D721Med (cell line): Measurements from ENCODE around the gene PER2.

Experiments used
- DNase-seq: peaks from one replicate; pipeline ENCODE4 v3.0.0; 2011; ENCODE audit warnings: low spot score; ENCODE audit not compliant: insufficient read length
- FAIRE-seq: peaks from 2 replicates; lab custom pipeline; 2011; peaks lifted over from hg19 to GRCh38; lab: Jason Lieb, UNC
- TF ChIP-seq, protein P1 (sequence below): IDR thresholded peaks from 2 replicates; pipeline ENCODE4 v1.5.1; 2012; ENCODE audit warnings: mild to moderate bottlenecking, control low read depth; ENCODE audit not compliant: insufficient read depth; ENCODE audit errors: missing control alignments

Gene PER2

DNA sequence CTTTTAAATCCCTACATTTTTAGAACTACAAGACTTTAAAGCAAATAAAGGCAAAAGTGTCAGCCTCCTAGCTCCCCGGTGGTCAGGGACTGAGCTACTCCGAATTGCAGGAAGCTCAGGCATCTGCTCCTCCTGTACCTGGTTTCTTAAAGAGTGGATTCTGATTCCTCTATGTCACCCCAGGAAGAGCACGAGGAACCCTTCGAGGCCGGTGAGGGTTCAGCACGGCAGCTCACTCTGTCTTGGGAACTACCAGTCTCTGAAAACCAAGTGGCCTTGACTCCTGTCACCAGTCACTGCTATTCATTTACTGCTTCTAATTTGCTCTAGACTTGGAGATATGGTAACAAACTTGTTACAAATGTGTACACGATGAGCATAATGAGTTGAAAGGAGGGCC is 2.3 kb downstream of the PER2 start:
- FAIRE-seq (no peak), DNase-seq (no peak)
- TF ChIP-seq, protein P1, sequence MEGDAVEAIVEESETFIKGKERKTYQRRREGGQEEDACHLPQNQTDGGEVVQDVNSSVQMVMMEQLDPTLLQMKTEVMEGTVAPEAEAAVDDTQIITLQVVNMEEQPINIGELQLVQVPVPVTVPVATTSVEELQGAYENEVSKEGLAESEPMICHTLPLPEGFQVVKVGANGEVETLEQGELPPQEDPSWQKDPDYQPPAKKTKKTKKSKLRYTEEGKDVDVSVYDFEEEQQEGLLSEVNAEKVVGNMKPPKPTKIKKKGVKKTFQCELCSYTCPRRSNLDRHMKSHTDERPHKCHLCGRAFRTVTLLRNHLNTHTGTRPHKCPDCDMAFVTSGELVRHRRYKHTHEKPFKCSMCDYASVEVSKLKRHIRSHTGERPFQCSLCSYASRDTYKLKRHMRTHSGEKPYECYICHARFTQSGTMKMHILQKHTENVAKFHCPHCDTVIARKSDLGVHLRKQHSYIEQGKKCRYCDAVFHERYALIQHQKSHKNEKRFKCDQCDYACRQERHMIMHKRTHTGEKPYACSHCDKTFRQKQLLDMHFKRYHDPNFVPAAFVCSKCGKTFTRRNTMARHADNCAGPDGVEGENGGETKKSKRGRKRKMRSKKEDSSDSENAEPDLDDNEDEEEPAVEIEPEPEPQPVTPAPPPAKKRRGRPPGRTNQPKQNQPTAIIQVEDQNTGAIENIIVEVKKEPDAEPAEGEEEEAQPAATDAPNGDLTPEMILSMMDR: no peak

GRCh38 chr2:238285653-238286082 is 2.7 kb downstream of the PER2 start:
- no peak for FAIRE-seq

DNA sequence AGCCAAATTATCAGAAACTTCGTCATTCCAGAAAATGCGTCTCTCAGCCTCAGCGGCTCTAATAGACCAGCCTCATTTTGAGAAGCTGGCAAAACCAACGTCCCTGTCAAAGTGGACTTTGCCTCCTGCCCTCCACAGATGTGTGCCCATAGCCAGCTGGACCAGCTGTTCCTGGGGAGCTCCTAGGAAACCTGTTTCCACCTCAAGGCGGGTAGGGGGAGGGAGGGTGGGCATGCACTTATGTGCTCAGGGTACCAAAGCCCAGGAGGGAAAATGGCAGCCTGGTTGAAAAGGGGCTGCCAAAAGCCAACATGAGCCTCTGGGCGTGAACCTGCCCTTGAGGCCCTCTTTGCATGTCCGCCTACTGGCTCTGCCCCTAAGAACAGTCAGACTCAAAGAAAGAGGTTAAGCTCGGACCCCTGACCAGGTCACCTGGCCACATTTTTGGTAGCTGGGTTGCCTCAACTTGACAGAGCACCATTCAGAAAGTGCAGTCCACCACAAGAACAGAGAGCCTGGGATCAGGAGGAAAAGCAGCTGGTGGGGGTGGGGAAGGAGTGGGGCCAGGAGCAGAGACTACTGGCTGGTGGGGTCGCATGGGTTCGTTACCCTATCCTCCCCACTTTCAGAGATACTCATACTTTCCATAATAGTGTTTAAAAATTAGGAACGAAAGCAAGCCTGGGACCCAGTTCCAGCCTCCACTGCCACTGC is 3.5 kb downstream of the PER2 start:
- DNase-seq: no peak
- FAIRE-seq: no peak
- TF ChIP-seq, protein P1: no peak

More at GRCh38 chr2:238285653-238286082, 2.7 kb downstream of the PER2 start:
- TF ChIP-seq, protein P1: no peak
- no peak for DNase-seq

DNA sequence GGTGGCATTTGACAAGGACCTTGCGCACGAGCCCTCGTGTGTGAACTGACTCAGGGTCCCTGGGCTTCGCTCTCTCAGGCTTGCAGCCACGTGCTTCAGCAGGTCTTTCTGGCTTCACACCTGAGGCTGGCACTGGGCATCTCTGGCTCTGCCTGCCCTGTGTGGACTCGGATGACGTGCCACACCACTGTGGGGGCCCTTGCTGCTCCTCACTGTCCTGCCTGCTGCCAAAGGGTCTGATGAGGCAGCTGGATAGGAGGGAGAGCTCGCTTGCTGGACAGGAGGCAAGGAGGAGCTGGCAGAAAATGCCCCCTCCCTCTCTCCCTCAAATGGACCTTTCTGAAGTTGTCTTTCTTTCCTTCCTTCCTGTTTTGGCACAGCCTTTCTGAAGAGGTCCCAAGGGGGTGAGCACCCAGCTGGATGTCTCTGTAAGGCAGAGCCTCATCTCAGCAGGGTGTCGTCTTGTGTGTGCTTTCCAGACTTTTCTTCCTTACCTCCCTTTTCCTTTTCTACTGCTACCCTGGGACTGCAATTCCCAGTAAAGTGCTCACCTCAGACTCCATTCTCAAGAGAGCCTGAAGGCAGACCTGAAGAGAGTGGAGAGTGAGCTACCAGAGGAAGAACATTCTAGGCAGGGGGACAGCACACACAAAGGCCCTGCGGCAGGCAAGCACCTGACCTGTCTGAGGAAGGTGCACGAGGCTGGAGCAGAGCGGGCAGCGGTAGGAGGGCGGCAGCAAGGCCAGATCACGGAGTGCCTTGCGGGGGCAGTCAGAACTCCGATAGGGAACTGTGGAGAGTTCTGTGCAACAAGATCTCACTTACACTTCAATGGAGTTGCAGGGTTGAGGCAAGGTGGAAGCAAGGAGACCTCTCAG is 5.3 kb downstream of the PER2 start:
- FAIRE-seq: no peak
- no peak for DNase-seq
- TF ChIP-seq, protein P1: no peak

DNA sequence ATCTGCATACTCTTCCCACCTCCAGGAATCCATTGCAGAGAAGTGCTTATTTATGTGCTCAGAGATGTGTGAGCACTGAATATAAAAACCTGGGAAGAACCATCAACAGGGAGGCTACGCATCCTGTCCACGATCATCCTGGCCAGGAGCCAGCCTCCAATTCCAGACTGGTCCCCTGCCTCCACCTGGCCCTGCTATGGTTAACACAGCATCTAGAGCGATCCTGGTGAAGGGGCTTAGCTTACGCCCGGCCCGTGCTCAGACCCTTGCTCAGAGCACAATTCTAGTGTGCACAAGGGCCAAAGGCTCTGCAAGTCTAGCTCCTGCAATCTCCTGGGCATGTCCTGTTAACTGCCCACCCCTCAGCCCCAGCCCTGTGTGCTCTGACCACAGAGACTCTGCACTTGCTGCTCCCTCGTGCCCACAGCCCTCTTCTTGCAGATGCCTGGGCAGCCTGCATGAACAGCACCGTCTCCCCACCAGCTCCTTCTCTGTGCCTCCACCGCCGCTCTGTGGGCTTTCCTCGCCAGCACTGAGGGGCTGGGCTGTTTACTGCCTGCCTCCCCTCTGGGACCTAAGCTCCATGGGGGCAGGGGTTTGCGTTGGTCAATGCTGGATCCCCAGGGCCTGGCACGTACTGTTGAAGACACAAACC is 6.5 kb downstream of the PER2 start:
- no peak for FAIRE-seq
- DNase-seq: no peak
- TF ChIP-seq, protein P1: no peak

GRCh38 chr2:238280083-238280825 is 8.2 kb downstream of the PER2 start:
- FAIRE-seq: no peak
- TF ChIP-seq, protein P1: no peak
- DNase-seq: no peak
